Testis (tissue), 2 donors: ENCODE measurements around the gene HK1.

Source experiments
- POLR2A ChIP-seq: fragments of 450-650 bp; IDR thresholded peaks from one replicate; pipeline ENCODE4 v1.6.1; 2017; ENCODE audit warnings: antibody characterized with exemption, mild to moderate bottlenecking, moderate library complexity
- TF ChIP-seq, protein P1 (sequence below), 3 experiments: fragments of 450-650 bp in 2 of 3; fragments of 200-600 bp in 1 of 3; sonication (generic) in 1 of 3; IDR thresholded peaks; one replicate each; pipeline ENCODE4 v1.5.1; 2016 to 2019; ENCODE audit warnings: antibody characterized with exemption in 3 of 3, mild to moderate bottlenecking in 2 of 3, moderate library complexity in 1 of 3

DNA sequence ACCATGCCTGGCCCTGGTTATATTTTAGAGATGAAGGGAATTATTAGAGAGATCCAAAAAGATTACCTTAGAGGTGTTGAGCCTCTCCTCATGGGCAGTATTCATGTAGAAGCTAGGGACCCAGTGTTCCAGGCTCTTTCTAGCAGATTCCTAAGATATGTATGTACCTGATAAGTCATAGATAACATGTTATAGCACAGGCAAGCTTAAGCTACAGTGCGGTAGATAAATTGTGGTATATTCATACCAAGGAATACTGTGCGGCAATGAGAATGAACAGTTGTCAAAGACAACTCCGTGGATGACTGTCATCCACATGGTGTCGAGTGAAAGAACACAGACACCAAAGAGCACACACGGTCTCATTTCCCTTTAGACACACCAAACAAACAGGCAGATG is 85.4 kb downstream of the HK1 start:
- TF ChIP-seq, protein P1, sequence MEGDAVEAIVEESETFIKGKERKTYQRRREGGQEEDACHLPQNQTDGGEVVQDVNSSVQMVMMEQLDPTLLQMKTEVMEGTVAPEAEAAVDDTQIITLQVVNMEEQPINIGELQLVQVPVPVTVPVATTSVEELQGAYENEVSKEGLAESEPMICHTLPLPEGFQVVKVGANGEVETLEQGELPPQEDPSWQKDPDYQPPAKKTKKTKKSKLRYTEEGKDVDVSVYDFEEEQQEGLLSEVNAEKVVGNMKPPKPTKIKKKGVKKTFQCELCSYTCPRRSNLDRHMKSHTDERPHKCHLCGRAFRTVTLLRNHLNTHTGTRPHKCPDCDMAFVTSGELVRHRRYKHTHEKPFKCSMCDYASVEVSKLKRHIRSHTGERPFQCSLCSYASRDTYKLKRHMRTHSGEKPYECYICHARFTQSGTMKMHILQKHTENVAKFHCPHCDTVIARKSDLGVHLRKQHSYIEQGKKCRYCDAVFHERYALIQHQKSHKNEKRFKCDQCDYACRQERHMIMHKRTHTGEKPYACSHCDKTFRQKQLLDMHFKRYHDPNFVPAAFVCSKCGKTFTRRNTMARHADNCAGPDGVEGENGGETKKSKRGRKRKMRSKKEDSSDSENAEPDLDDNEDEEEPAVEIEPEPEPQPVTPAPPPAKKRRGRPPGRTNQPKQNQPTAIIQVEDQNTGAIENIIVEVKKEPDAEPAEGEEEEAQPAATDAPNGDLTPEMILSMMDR (IDR thresholded peaks at IDR 0.05) = no peak
- no peak for TF ChIP-seq POLR2A
